Activated CD4-positive, alpha-beta T cell treated with anti-CD3 and anti-CD28 coated beads, Interleukin-2, Interleukin-6, amounts not matched to agents 100 ng/mL and 50 ng/mL, durations not matched to agents 16 hours and 8 hours (primary cell): ENCODE results near the gene NMUR1.

Experiments
- DNase-seq: peaks from one replicate; pipeline ENCODE4 v3.0.0-alpha.2; 2020

Gene NMUR1

DNA sequence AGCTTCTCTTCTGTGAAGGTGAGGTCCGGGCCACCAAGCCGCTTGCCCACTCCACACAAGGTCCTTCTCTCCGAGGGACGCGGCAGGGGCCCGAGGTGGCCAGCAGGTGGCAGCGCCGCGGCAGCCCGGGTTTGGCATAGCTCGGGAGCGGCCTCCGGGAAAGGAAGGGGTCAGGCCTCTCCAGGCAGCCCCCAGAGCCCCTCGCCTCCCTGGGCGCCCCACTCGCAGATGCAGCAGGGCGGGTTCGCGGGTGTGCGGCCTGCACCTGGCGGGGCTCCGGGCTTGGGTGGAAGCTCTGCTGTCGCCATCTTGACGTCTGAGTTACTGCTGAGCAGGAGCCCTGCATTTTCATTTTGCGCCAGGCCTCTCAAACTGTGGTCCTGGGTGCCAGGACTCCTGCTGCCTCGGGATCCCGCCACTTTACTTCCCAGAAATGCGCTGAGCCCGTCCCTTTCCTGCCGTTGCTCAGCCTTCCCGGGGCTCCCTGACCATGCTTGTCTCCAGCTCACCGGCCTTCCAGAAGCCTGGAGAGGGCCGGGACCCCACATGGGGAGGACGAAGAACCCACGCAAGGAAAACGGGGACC is 47.3 kb downstream of the NMUR1 start:
- DNase-seq: peak; percentile 81

DNA sequence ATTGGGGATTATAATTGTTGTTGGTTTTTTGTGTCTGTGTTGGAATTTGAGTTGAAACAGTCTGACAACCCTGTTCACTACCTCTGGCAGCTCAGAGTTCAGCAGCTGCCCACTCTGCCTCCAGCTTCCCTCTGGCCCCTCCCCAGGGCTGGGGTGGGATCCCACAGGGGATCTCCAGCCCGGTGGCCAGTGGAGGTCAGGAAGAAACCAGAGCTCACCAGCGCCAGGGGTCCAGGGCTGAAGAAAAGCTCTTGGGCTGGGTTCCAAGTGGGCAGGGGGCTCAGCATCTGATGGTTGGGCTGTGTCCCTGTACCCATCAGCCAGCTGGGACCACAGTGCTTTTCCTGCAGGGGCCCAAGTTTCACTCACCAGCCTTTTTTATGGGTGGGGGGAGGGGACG is 49.5 kb downstream of the NMUR1 start:
- DNase-seq: no peak

DNA sequence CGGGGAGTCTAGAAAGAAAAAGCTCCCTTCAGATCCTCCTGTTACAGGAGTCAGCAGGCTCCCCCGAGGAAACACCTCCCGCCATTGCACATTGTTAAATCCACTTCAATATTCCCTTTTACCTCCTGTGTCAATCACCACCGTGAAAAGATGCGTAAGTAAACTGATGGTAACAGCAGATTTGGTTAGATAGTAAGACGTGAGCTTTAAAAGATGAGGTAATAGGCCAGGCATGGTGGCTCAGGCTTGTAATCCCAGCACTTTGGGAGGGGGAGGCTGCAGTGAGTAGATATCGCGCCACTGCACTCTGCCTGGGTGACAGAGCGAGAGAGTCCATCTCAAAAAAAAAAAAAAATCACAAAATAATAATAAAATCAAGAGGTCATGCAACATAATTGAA is 50.8 kb downstream of the NMUR1 start:
- no peak for DNase-seq

DNA sequence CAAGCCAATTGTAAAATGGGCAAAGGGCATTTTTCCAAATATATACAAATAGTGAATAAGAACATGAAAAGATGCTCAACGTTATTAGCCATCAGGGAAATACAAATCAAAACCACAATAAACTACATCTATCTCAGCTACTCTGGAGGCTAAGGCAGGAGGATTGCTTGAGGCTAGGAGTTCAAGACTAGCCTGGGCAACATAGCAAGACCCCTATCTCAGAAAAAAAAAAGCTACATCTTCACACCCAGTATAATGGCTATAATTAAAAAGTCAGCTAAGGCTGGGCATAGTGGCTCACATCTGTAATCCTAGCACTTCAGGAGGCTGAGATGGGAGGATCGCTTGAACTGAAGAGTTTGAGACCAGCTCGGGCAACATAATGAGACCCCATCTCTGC is 53.3 kb downstream of the NMUR1 start:
- DNase-seq: no peak

DNA sequence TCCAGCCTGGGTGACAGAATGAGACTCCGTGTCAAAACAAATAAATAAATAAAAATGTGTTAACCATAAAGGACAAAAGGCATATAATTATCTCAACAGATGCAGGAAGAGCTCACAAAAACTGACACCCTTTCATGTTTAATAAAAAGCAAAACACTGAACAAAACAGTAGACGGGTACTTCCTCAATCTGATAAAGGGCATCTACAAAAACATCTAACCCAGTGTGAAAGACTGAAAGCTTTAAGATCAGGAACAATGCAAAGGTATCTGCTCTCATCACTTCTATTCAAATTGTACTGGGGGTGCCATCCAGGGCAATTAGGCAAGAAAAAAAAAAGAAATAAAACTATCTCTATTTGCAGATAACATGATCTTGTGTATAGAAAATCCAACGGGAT is 54.3 kb downstream of the NMUR1 start:
- DNase-seq: no peak
